GM18499 (cell line): ENCODE measurements around the gene CHCHD1.
"Not testable (repeated sequence)": the region's sequence is repeated elsewhere in the genome, so short reads cannot be mapped to it uniquely, and the experiment has no call there.

ENCODE experiments used
- ATAC-seq: cut with Tn5 transposase; IDR thresholded peaks from one replicate; pipeline ENCODE4 v1.9.1; 2021; ENCODE audit warnings: moderate number of reproducible peaks; ENCODE audit not compliant: insufficient read depth, unreplicated experiment

Gene CHCHD1

DNA sequence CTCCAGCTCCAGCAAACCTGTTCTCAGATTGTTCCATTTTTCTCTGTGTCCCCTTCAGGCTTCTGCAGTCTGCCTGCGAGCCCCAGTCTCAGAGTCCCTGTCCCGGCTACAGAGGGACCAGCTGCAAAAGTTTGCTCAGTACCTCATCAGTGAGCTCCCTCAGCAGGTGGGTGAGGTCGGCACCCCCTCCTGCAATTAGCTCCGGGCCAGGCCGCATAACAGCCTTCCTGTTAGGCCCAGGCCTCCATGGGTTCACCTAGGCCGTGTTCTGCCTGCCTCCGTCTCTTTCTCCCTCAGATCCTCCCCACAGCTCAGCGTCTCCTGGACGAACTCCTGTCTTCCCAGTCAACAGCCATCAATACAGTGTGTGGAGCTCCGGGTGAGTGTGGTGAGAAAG is 7.8 kb downstream of the CHCHD1 start:
- ATAC-seq: no peak

DNA sequence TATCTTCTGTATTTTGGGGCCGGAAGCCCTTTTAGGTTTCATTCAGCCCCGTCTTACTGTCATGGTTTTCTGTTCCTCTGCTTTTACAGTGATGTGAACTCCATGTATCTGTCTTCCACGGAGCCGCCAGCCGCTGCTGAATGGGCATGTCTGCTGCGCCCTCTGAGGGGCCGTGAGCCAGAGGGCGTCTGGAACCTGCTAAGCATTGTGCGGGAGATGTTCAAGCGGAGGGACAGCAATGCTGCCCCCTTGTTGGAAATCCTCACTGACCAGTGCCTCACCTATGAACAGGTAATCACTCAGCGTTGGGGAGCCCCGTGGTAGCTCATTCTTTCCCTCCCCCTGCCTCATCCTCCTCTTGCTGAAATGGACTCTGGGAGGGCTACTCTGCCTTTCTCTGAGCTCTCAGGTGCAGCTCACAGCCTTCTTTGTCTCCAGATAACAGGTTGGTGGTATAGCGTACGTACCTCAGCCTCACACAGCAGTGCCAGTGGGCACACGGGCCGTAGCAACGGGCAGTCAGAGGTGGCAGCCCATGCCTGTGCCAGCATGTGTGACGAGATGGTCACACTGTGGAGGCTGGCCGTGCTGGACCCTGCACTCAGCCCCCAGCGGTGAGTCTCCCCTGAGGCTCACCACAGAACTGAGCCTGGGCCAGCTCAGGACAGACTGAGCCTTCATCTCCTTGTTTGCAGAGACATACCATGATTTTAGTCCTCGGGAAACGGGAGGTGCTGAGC is 9.2 kb downstream of the CHCHD1 start:
- ATAC-seq: no peak

DNA sequence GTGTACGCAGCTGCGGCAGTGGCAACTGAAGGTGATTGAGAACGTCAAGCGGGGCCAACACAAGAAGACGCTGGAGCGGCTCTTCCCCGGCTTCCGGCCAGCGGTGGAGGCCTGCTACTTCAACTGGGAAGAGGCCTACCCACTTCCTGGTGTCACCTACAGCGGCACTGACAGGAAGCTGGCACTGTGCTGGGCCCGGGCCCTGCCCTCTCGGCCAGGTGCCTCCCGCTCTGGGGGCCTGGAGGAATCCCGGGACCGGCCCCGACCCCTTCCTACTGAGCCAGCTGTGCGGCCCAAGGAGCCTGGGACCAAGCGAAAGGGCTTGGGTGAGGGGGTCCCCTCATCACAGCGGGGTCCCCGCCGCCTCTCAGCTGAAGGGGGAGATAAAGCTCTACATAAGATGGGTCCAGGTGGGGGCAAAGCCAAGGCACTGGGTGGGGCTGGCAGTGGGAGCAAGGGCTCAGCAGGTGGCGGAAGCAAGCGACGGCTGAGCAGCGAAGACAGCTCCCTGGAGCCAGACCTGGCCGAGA is 10.1 kb downstream of the CHCHD1 start:
- ATAC-seq: no peak

DNA sequence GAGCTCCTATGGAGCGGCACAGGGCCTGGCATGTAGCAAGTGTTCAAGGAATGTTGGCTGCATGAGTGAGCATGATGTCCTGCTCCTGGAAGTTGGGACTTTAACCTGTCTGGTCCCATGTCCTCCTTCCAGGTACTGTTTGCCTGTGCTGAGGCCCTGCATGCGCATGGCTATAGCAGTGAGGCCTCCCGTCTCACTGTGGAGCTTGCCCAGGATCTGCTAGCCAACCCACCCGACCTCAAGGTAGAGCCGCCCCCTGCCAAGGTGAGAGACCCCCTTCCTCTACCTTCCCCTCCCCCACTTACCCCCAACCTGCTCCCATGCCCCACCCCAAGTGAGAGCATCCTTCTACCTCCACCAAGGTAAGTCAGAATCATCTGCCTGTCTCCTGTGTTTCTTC is 11.6 kb downstream of the CHCHD1 start:
- no peak for ATAC-seq

DNA sequence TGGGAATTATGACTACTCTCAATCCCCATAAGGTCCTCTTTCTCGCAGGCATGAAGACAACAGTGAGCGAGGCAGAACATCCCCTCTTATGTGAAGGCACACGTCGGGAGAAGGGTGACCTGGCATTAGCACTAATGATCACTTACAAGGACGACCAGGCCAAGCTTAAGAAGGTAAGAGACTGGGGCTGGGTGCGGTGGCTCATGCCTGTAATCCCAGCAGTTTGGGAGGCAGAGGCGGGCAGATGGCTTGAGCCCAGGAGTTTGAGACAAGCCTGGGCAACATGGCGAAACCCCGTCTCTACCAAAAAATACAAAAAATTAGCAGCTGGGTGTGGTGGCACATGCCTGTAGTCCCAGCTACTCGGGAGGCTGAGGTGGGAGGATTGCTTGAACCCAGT is 13.6 kb downstream of the CHCHD1 start:
- ATAC-seq: not testable (repeated sequence)

DNA sequence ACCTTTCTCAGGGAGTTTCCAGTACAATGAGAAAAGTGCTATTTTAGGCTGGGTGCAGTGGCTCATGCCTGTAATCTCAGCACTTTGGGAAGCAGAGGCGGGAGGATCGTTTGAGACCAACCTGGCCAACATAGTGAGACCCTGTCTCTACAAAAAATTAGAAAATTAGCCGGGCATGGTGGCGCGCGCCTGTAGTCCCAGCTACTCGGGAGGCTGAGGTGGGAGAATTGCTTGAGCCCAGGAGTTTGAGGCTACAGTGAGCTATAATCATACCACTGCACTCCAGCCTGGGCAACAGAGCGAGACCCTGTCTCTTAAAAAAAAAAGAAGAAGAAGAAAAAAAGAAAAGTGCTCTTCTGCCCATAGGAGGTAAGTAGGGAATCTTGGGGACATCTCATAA is 14.2 kb downstream of the CHCHD1 start:
- ATAC-seq: not testable (repeated sequence)

DNA sequence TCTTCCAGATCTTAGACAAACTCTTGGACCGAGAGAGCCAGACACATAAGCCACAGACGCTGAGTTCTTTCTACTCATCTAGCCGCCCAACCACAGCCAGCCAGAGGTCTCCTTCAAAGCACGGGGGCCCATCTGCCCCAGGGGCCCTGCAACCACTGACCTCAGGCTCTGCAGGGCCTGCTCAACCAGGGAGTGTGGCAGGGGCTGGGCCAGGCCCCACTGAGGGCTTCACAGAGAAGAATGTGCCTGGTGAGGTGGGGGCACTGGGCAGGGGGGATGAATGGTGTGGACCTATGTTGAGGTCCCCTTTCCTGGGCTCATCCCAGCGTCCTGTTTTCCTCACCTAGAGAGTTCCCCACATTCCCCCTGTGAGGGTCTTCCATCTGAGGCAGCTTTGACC is 14.9 kb downstream of the CHCHD1 start:
- ATAC-seq: no peak

DNA sequence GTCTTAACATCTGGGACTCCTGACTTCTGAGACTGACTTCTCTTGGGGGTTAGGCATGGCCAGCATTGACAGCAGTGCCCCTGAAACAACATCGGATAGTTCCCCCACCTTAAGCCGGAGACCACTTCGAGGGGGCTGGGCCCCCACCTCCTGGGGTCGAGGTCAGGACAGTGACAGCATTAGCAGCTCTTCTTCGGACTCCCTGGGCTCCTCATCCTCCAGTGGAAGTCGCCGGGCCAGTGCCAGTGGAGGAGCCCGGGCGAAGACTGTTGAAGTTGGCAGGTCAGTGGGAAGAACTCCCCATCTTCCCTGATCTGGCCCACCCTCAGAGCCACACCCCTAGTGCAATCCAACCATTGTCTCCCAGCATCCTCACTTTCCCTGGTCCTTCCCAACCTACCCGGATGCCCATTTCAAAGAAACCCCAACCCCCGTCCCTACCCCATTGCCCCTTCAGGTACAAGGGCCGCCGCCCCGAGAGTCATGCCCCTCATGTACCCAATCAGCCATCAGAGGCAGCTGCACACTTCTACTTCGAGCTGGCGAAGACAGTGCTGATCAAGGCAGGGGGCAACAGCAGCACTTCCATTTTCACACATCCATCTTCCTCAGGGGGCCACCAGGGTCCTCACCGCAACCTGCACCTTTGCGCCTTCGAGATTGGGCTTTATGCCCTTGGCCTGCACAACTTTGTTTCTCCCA is 15.6 kb downstream of the CHCHD1 start:
- no peak for ATAC-seq

DNA sequence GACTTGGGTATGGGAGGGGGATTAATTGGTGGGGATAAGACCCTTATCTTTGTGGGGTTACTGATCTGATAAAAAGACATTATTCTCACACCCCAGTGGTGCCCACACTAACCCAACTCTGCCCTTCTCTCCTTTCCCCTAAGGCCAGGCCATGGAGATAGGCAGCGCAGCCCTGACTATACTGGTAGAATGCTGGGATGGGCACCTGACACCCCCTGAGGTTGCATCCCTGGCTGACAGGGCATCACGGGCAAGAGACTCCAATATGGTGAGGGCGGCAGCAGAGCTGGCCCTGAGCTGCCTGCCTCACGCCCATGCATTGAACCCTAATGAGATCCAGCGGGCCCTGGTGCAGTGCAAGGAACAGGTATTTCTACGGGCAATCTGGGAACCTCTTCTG is 16.2 kb downstream of the CHCHD1 start:
- no peak for ATAC-seq

DNA sequence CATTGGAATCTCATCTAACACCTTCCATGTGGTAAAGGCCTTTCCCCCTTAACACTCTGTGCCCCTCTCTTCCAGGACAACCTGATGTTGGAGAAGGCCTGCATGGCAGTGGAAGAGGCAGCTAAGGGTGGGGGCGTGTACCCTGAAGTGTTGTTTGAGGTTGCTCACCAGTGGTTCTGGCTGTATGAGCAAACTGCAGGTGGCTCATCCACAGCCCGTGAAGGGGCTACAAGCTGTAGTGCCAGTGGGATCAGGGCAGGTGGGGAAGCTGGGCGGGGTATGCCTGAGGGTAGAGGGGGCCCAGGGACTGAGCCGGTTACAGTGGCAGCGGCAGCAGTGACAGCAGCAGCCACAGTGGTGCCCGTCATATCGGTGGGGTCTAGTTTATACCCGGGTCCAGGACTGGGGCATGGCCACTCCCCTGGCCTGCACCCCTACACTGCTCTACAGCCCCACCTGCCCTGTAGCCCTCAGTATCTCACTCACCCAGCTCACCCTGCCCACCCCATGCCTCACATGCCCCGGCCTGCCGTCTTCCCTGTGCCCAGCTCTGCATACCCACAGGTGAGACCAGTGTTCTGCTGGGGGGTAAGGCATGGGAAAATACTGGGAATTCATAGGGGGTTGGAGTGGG is 17.2 kb downstream of the CHCHD1 start:
- ATAC-seq: no peak

DNA sequence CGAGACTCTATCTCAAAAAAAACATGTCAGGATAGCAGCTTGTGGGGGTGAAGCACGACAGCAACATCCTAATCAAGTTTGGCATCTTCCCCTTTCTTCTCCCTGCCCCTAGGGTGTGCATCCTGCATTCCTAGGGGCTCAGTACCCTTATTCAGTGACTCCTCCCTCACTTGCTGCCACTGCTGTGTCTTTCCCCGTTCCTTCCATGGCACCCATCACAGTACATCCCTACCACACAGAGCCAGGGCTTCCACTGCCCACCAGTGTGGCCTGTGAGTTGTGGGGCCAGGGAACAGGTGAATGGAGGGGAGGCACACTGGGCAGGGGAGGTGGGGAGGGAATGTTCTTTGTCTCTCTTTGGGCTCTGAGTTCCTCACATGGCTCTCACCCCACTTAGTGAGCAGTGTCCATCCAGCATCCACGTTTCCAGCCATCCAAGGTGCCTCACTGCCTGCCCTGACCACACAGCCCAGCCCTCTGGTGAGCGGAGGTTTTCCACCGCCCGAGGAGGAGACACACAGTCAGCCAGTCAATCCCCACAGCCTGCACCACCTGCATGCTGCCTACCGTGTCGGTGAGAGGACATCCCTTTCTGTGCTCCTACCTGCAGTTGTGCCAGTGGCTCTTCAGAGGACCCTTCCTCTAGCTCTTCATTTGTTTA is 18.2 kb downstream of the CHCHD1 start:
- ATAC-seq: no peak

DNA sequence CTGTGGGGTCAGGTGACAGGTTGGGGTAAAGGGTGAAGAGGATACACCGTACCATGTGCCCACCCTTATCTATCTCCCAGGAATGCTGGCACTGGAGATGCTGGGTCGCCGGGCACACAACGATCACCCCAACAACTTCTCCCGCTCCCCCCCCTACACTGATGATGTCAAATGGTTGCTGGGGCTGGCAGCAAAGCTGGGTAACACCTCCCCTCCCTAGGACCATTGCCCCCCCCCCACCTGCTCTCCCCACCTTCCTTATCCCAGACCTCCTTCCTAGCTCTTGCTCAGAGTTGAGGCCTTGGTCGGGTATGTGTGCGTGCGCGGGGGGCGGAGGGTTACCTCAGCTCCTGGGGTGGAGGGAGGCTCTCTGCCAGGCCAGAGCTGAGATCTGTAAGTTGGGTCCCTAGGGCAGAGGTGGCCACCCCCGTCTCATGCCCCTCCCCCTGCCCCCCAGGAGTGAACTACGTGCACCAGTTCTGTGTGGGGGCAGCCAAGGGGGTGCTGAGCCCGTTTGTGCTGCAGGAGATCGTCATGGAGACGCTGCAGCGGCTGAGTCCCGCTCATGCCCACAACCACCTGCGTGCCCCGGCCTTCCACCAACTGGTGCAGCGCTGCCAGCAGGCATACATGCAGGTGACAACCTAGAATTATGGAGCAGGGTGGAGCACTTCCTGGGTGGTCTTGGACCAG is 18.9 kb downstream of the CHCHD1 start:
- no peak for ATAC-seq

DNA sequence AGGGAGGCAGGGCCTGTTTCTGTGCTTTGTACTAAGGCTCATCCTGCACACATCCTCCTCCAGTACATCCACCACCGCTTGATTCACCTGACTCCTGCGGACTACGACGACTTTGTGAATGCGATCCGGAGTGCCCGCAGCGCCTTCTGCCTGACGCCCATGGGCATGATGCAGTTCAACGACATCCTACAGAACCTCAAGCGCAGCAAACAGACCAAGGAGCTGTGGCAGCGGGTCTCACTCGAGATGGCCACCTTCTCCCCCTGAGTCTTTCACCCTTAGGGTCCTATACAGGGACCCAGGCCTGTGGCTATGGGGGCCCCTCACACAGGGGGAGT is 19.4 kb downstream of the CHCHD1 start:
- ATAC-seq: no peak

DNA sequence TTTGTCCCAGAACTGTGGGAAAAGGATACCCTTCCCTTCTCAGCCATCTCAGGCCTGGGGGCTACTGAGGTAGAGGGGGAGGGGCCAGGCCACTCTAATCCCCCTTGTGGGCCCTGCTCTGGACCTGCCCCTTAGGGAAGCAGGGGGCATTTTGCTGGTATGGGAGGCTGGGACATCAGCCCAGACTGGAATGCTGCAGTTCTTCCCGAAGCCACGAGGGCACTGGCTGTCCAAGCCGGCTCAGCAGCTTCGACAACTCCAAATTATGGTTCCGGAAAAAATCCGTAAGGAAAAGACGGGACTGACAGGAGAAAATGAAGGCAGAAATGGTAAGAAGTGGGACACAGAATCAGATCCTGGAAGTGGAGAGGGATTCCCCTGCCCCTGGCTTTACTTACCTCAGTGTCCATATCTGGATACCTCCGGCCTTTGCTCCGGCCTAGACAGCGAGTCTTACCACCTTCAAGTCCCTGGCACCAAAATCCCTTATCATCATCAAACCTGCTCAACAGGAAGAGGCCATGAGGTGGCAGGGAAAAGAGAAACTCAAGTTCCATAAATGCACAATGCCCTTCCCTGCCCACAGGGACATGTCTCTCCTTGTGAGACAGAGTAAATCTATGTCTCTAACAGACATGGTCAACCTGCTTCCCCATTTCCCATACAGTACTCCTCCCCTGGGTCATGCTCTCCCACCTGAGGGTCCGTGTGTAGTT is 20.6 kb downstream of the CHCHD1 start:
- ATAC-seq: no peak

DNA sequence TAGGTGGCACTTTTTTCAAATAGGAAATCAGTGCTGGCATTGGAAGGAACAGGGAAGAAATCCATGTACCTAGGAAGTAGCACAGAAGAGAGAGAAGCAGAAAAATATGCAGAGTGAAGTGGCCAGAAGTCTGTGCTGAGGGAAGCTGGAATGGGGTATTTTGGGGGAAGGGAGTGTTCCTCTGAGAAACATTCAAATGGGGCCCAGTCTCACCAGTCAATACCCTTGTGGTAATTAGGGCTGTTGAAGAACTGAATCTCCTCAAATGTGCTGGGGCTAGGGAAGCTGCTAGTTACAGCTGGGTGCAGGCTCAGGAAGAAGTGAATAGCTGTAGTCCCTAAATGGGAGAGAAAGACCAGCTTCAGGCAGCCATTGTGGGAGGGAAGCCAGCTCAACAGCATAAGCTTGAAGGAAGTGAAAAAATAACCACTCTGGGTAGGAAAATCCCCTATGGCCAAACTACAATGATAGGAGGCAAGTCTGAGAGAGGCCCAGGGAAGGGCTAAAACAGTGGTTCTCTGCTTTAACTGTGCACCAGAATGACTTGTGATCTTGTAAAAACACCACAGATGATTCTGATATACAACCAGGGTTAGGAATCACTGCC is 21.9 kb downstream of the CHCHD1 start:
- ATAC-seq: no peak

DNA sequence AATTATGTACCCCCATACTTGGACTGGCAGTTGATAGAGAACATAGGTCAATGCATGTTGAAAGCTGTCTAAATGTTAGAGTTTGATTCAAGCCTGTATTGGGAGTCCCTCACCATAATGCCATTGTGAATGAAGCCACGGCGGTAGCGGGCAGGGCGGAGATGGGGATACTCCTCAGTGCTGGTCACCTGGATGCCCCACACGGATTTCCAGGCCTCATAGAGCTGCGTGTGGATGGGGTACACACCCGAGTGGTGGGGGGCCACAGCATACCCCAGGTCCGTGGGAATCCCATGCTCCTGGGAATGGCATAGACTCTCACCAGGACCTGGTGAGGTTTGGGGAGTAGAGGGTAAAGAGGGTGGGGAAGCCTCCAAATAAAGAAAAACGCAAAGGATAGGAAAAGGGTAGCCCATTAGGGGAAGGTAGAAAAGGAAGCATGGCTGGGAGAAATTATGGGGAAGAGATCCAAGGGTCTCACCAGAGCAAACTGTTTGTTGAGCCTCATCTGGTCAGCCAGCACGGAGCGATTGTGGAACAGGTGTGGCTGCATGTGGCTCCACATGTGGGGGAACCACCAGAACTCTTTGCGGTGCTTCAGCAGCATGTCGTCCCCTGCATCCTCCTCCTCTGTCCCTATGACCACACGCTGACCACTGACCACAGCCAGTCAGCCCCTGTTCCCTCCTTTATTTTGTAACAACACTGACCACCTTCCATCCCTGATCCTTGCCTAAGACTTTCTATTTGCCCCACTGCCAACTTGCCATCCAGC is 24.5 kb downstream of the CHCHD1 start:
- ATAC-seq: no peak

DNA sequence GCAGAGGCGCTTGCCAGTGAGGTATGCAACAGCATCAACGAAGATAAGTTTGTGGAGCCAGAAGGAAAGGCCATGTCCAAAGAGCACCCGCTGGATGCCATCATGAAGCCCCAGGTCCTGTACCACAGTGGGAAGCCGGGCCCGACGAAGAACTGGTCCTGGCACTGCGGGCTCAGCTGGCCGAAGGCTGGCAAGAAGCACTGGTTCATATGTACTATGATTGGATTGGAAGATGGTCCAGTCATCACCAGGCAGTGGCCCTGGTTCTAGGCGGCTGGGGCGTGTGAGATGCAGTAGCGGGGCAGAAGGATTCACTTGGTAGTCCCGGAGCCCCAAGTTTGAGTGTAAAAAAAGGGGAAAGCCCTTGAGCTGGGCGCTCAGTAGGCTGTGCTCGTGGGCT is 25.6 kb downstream of the CHCHD1 start:
- no peak for ATAC-seq

DNA sequence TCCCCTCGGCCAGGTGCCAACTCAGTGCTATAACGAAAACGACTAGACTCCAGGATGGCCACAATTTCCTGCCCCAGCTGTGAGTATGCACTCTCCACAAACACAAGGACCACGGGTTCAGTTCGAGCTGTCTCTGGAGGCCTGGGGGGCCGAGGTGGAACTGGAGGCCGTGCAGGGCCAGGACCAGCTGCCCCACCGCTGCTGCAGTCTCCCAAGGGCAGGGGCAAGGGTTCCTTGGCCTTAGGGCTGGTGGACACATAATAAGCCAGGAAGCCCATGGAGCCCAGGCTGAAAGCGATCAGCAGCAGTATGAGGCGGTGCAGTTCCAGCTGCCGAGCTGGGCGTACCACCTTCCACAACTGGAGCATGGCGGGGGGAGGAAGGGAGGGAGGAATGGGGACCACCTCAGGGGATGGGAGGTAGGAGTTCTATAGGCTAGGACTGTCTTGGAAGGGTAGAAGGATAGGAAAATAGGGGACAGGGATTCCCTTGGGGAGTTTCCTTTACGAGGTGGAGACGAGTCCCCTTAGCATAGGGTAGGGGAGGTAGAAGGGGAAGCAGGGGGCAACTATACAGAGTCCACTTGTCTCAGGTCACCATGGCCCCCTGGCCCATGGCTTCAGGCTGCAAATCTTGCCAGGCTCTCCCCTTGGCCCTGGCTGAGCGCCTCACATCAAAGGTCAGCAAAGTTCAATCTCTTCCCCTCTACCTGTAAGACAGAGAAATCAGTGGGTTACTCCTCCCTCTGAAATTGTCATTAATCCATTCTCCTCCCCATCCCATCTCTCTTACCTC is 26.4 kb downstream of the CHCHD1 start:
- no peak for ATAC-seq
